Activated CD4-positive, alpha-beta T cell treated with anti-CD3 and anti-CD28 coated beads, Interleukin-2, Interleukin-4, amounts not matched to agents 100 ng/mL and 50 ng/mL, durations not matched to agents 16 hours and 8 hours (primary cell): ENCODE measurements around the gene AK4.
"Not testable (repeated sequence)": the region's sequence is repeated elsewhere in the genome, so short reads cannot be mapped to it uniquely, and the experiment has no call there.

Experiments
- DNase-seq: peaks from one replicate; pipeline ENCODE4 v3.0.0-alpha.2; 2020; ENCODE audit warnings: low spot score

The AK4 gene

DNA sequence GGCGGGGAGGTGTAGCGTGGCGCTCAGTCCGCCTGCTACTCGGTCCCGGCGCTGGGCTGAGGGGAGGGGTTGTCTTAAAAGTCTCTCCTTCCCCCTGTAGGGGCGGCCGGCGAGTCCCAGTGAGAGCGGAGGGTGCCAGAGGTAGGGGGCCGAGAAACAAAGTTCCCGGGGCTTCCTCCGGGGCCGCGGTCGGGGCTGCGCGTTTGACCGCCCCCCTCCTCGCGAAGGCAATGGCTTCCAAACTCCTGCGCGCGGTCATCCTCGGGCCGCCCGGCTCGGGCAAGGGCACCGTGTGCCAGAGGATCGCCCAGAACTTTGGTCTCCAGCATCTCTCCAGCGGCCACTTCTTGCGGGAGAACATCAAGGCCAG lies at the start of gene AK4:
AK4 (plus strand) TSS at position 26 of the 370 bp plus-strand sequence; CDS start at position 231, 205 bp downstream.
- DNase-seq: not testable (repeated sequence)

GRCh38 chr1:65103807-65104206 lies 44.2 kb upstream of the AK4 start:
- DNase-seq: no peak

DNA sequence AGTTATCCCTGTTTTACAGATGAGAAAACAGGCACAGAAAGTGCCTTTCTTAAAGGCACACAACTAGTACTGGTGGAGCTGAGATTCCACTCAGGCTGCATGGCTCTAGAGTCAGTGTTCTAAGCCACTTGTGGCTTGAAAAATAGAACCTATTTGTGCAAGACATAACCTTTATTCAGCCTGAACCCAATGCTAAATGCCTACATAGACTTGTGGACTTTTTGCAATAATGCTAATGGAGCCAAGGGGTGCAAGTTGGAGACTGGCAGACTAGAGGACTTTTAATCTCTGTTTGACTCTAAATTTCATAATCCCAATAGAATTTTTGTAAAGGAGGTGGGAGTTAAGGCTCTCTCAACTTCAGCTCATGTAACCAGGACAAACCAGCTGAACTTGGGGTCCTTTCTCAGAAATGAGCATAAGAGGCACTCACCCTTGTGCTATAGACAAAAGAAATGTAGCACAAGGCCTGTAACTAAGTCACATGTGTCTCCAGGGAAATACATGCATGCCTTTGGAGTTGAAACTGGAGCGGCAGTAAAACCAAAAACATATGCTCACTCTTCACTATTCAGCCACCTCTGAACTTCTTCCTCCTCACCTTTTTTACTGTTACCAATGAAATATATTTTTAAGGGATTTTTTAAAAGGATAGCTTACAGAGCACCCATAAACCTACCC lies 43.0 kb upstream of the AK4 start:
- no peak for DNase-seq

GRCh38 chr1:65105596-65105995 lies 42.4 kb upstream of the AK4 start:
- DNase-seq: no peak

DNA sequence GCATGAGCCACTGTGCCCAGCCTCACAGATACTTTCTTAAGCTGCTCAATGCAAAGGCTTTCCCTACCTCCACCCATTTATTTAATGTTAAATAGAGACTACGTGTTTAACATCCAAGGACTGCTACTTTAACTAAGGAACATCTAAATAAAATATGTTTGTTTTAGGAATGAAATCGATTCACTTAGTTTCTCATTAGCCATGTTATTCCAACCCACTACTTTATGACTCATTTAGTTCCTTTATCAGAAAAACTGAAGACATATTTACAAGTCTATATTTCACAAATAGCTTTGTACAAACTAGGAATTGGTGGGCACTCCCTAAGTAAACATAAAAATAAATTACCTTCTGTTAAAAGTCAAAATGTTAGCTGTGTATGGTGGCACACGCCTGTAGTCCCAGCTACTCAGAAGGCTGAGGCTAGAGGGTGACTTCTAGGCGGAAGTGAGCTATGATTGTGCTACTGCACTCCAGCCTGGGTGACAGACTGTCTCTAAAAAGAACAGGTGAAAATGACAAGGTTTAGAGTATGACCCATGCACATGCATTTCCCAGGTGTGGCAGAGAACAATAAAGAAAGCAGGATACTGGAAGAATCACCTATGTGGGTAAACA lies 39.9 kb upstream of the AK4 start:
- no peak for DNase-seq

GRCh38 chr1:65109487-65109886 lies 38.5 kb upstream of the AK4 start:
- DNase-seq: no peak

GRCh38 chr1:65112811-65113210 lies 35.2 kb upstream of the AK4 start:
- DNase-seq: no peak

DNA sequence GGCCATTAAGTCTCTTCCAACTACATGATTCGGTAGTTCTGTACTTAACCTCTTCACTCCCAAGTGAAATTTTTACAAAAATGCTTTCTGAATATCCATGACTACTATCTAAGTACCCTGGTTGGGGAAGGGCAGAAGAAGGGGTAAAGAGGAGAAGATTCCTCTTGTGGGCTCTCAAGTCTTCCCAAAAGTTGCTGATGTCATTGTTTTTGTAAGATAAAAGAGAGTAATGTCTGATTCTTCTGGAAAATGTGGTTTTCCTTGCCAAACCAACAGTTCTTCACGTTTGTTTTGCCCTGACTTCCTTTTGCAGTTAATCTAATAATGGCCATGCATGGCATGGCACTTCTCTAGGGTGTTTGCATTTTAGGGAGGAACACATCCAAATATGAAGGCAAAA lies 34.7 kb upstream of the AK4 start:
- no peak for DNase-seq

DNA sequence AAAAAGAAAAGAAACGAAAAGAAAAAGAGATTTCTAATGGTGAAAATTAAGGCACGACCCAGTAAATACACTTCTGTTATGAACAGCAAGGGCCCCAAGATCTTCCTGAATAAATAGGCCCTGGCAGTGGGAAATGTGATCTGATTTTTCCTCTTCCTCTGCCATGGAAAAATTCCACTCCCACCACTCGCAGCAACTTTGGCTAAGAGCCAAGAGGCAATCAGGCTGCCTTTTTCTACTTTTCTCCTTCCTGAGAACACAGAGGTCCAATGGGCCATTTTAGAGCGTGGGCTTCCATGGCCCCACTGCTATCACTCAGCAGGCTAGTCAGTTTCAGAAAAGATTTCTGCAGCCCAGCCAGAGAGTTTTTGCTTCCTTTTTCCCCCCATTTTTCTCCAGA lies 33.7 kb upstream of the AK4 start:
- no peak for DNase-seq

DNA sequence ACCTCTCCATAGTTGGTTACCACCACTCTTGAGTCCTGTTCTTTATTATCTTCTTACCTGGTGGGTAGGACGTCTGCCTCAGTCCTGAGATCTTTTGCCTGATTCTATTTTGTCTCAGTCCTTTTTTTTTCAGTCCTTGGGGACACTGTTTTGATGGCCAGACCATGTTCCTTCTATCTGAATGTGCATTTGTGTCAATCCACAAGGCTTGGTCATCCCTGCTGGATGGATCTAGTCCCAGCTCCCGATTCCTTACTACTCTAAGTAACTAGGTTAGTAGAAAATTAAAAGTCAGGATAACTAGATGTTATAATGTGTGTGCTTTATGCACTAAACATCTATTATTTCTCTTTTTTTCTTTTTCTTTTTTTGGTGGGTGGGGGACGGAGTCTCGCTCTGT lies 28.1 kb upstream of the AK4 start:
- no peak for DNase-seq

- not testable (repeated sequence) for DNase-seq
These were observed 18.9 kb upstream of the AK4 start for GRCh38 chr1:65129104-65129503.

DNA sequence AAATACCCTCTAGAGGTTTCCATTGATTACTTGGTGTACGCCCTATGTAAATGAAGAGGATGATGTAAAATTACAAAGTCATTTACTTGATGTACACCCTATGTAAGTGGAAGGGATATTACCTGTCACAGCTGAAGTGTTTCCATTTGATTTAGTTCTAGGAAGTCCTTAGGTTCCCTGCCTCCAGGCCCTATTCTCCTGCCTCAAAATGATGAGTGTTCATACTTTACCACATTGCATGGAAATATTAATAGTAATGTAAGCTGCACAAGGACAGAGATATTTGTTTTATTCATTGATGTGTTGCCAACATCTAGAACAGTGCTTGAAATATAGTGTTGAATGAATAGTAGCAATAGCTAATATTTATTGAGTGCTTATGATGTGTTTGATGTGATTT lies 9.5 kb upstream of the AK4 start:
- no peak for DNase-seq

DNA sequence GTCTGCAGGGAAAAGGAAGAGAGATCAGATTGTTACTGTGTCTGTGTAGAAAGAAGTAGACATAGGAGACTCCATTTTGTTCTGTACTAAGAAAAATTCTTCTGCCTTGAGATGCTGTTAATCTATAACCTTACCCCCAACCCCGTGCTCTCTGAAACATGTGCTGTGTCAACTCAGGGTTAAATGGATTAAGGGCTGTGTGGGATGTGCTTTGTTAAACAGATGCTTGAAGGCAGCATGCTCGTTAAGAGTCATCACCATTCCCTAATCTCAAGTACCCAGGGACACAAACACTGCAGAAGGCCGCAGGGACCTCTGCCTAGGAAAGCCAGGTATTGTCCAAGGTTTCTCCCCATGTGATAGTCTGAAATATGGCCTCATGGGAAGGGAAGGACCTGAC lies 8.2 kb upstream of the AK4 start:
- not testable (repeated sequence) for DNase-seq

GRCh38 chr1:65141394-65141793 lies 6.6 kb upstream of the AK4 start:
- no peak for DNase-seq

DNA sequence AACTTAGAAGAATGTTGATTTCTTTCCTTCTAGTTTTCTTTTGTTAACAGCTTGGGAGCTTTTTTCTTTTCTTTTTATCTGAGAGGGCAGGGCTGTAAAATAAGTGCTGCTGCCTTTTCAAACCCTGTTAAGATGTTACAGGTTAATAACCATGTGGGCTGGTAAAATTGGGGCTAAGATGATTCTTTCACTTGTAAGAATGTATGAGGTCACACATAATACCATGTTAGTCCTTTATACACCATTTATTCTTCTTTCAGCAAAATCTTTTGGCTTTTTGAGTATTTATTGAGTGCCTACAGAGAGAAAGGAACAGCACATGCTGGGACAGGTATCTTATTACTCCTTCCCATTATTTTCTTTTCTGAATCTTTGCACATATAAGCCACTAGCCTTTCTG lies 6.1 kb upstream of the AK4 start:
- no peak for DNase-seq

DNA sequence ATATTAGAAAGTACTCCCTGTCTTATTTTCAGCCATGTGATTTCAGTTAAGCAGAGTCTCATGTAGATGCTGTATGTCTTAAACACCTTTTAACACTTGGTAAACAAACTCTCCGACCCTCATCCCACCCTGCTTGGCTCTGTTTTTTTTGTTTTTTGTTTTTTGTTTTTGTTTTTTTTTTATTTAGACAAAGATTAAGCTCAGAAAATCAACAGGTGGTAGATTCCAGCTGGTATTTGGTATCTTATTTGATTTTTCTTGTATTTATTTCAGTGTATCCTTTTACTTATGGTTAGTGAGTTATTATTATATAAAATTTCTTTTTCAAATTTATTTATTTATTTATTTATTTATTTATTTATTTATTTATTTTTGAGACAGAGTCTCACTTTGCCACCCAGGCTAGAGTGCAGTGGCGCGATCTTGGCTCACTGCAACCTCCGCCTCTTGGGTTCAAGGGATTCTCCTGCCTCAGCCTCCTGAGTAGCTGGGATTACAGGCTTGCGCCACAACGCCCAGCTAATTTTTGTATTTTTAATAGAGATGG lies 4.8 kb upstream of the AK4 start:
- DNase-seq: not testable (repeated sequence)

DNA sequence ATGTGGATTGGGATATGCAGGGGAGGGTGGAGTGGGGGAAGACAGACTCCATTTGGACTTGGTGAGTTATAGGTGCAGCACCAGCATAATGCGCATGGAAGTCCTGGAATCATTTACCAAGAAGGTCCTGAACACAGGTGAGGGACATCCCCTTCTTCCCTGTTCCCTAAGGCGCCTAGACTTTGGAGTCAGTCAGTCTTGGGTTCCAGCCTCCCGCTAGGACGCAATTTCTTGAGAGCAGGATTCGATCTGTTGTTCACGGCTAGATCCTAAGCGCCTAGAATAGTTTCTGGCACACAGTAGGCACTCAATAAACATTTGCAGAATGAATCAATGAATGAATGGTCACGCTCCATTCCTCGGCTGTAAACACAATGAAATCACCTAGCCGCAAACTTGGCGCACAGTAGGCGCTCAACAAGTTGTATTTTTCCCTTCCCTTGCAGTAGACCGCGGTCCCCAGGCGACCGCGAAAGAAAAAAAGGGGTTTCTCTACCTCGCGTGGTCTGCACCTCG lies 1.0 kb upstream of the AK4 start:
- DNase-seq: no peak

GRCh38 chr1:65147424-65148177 lies 402 bp upstream of the AK4 start:
- DNase-seq: peak; percentile 59

DNA sequence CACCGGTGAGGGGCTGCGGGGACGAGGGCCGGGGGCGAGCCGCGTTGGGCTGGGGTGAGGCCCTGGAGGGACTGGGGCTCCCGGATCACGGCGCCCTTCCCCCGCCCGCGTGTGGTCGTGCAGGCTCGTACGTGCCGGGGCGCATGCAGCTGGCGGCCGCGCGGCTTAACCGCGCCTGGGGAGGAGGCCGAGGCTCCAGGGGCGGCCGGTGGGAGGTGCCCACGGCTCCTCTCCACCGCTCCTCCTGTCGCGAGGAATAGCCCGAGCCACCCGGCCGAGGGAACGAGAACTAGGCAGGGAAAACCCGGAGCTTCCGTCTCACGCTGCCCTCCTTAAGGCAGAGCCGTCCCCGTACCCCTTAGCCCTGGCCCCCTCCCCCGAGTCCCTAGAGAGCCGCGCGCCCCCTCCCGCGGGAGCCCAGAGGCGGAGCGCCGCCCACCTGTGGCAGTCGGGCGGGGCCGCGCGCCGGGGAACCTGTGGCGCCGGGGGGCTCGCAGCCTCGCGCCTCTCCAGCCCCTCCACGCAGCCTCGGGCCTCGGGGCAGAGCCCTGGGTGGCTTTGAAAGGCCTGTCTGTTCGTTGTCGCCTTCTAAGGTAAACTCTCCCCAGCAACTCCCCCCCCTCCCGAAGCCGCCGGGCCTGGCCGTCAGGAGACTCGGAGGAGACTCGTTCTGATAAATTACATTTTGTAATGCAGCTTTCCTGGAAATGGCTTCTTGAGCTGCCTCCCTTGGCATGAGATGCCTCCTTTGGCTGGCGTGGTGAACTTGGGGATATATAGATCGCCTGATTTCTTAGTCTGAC lies 746 bp downstream of the AK4 start:
- peak; percentile 49 for DNase-seq

DNA sequence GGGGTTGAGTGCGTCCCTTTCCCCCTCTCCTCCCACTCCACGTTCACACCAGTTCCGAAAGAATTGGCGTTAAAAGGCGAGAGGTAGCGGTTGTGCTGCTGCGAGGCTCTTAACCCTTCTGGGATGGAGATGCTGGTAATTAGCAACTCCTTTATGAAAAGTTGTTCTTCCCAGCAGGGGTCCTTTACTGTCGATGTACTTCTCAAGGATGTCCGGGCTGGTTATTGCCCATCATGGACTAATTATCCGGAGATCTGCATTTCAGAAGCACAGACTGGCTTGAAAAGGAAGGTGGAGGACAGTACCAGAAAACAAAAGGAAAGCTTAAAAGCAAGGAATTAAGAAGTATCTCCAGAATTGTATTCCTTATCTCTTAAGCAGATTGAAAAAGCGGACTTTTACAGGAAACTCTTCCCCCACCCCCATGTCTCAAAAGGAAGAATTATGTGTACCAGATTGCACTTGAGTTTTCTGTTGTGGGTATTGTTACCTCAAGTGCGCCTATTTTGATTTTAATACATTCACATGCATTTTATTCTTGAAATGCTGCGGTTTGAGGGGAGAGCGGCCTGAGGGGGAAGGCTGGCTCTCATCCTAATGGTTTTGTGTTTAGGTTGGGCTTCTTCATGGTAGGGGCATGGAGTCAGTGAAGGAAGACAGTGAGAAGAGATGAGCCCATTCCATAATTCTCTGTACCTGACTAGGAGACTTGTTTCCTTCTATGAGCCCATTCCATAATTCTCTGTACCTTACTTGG lies 1.5 kb downstream of the AK4 start:
- DNase-seq: no peak

DNA sequence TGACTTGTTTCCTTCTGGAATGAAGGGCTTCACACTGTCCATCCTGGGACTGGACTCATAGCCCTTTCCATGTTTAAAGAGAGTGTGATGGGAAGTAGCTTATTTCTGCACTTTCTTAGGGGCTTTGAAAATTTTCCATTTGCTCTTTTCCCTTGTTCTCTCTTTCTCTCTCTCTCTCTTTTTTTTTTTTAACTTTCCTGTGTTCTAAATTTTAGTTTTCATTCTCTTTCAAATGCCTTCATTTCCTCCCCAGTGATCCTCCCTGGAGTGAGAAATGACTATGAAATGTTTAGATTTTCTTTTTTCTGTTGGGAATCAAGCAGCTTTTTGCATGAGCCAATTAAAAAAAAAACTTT lies 2.1 kb downstream of the AK4 start:
- DNase-seq: no peak
